IPS DF 4.7 (cell line): Measurements from ENCODE around the gene PAM.

Experiments used
- DNase-seq: peaks from one replicate; pipeline ENCODE4 v3.0.0-alpha.2; 2013; ENCODE audit warnings: low spot score; ENCODE audit errors: extremely low read depth

Gene PAM

DNA sequence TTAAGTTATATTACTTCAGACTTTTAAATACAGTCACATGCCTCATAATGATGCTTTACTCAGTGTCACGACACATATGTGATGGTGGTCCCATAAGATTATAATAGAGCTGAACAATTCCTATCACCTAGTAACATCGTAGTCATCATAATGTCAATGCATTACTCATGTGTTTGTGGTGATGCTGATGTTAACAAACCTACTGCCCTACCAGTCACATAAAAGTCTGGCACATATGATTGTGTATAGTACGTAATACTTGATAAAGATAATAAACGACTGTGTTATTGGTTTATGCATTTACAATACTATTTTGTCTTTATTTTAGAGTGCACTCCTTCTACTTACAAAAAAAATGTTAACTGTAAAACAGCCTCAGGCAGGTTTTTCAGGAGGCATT, 103.7 kb downstream of the PAM start:
- no peak for DNase-seq

GRCh38 chr5:102860035-102860434, 104.9 kb downstream of the PAM start:
- DNase-seq, result no peak

DNA sequence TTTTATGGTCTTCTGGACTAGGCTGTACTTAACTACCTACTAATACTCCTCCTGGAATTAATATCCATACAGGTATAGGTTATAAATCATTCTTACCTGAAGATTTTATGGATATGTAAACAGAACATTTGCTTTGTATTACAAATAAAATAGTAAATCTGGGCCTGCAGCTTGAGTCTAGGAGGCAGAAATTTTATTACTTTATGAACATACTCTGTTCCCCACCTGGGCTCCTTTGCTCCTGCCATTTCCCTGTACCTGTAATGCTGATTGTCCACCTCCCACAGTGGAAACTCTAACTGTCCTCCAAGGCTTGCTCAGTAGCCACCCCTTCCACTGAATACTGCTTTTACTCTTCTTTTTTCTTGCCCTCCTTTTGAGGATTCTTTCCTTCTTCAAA, 108.0 kb downstream of the PAM start:
- no peak for DNase-seq

- DNase-seq, result no peak
Observed at GRCh38 chr5:102863764-102864560, 108.9 kb downstream of the PAM start.

DNA sequence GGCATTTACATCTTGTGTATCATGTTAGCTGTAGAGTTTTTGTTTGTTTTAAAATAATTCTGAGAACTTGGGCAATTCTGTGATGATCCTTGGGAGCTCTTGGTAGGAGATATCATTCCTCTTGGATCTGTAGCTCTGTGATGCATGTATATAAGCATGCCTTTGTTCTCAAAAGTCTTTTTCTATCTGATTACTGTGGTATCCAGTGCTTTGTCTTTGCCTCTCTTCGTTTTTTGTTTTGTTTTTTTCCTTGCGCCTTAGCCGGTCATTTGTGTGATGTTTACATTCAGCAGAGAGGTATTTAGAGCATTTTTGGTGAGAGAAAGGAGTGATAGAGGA, 110.0 kb downstream of the PAM start:
- DNase-seq, result no peak

DNA sequence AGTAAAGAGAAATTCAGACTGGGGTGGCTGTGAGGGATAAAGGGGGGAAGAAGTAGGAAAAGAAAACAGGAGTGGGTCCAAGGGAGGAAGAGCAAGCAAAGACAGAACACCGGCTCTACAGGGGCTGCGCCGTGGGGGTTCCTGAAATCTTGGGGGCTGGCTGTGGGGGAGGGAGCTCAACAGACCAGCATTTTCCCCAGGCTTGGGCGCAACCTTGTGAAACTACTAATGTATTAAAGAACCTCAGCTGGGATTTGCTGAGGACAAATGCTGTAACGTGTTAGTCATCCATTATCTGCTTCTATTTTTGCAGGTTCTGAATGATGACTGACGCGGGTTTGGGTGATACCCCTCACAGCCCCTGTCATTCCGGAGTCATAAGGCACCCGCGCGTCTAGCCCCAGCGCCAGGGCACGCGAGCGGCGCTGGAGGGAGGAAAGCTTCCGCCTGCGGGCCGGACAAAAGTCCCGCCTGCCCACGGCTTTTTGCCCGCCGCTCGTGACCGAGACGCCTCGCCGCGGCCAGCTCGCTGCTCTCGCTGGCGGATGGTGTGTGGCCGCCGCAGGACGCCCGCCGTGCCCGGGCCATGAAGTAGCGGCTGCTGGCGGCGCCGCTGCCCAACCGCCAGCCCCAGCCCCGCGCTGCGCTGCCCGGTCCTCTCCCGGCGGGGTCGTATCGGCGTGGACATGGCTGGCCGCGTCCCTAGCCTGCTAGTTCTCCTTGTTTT, 110.6 kb downstream of the PAM start:
- no peak for DNase-seq

- no peak for DNase-seq
Observed at GRCh38 chr5:102866237-102866600, 111.1 kb downstream of the PAM start.

DNA sequence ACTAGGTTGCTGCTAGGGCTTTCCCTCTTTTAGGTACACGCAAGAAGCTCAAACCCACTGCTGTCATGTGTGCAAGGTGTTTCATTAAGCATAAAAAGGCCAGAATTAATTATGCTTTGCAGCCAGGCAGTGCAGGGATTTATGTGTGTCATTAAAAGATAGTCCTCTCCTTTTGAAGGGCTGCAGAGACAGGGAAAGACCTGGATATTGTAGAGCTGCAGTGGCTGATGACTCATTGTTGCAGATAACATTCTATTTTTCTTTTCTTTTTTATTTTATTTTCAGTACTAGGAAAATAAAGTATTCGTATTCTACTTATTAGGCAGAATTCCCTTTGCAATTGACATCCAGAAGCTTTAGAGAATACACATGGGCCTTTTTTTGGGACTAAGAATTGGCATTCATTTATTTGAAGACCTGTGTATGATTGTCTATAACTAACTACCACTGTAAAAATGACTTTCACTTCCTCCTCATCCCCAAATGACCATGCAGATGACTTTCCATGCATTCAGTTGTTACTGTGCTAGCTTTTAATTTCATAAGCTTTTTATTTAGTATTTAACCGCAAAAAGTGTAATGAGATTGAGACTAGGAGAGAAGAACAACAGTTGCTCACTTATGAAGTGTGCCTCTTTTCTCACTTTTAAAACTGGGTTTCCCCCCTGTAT, 113.0 kb downstream of the PAM start:
- DNase-seq, result no peak

DNA sequence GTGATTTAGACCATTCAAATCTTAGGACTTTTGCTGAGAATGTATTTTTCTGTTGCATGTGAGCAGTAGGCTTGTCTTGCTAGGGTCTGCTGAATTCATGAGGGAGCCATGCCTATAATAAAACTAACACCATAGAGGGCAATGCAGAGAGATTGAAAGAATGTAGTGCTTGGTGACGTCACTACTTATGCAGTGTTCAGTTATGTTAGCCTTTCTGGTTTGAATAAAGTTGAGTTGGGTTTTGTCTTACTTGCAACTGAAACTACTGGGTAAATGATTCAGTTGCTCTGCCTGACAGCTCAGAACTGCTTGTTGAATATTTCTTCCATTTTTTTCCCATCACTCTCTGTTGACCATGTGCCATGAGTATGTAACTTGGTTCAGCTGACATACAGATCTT, 114.1 kb downstream of the PAM start:
- no peak for DNase-seq

- no peak for DNase-seq
Observed at GRCh38 chr5:102873379-102873932, 118.4 kb downstream of the PAM start.

- no peak for DNase-seq
Observed at GRCh38 chr5:102874054-102874453, 118.9 kb downstream of the PAM start.

DNA sequence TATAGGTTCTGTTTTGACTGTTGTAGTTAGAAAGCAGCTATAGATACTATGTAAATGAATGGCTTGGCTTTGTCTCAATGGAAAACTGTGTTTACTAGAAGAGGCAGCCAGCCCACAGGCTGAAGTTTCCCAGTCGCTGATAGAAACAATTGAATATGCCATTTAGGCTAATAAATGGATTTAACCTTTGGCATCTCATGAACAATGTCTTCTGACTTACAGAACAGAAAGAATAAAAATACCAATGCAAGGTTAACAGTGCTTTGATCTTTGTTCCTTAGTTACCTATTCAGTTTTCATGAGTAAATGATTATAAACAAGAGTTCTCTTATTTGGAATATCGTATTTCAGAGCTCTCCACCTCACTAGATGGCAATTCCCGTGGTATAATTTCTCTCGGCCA, 120.6 kb downstream of the PAM start:
- DNase-seq, result no peak

GRCh38 chr5:102876610-102877009, 121.5 kb downstream of the PAM start:
- no peak for DNase-seq

- DNase-seq, result no peak
Observed at GRCh38 chr5:102879741-102880140, 124.6 kb downstream of the PAM start.

DNA sequence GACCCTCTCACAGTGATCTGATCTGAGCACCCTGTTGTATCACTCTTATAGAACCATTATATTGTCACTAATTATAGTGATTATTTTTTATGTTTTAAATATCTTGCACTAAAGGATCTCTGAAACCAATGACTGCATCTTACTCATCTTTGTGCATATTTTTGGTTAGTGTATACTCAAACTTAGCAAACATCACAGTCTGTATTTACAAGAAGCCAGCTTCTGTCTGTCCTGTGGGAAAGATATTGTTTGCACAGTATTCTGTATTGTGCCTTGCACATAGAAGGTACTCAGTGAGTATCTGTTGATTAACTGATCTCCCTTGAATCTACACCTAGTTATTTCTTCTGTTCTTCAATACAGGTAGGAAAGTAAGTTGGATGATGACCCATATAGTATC, 131.5 kb downstream of the PAM start:
- no peak for DNase-seq

- DNase-seq, result no peak
Observed at GRCh38 chr5:102888483-102888882, 133.4 kb downstream of the PAM start.

GRCh38 chr5:102889033-102889432, 133.9 kb downstream of the PAM start:
- DNase-seq, result no peak

DNA sequence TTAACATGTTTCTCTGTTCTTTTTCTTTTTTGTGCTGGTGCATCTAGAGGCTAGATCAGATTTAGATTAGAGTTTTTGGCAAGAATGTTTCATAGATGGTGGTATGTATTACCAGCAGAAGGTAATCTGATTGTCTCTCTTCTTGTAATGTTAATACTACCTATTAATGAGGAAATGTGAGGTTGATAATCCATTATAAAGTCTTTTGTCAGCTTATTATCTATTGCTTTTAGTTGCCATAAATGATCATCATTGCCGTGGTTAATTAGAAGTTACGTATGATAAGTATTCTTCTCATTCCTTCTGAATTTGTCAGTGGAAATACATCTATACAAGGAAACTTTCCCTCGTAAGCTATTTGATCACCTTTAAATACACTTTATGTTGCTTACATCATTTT, 135.0 kb downstream of the PAM start:
- no peak for DNase-seq

DNA sequence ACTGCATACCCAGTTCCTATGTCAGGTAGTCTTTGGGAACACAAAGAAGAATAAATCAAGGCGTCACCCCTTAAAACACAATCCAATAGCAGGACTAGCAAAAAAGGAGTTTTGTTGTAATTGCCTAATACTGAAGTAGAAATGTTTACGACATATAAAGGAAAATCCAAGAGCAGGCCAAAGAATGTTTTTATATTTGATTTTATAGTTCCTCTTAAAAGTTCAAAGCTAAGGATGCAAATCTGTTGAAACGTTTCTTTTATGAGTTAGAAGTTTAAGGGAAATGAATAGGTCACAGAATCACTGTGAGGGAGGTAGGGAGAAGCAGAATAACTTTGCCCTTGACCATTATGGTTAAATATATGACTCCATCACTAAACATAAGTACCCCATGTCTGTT, 136.1 kb downstream of the PAM start:
- no peak for DNase-seq

GRCh38 chr5:102893942-102894341, 138.8 kb downstream of the PAM start:
- peak; percentile 3 for DNase-seq

- DNase-seq, result no peak
Observed at GRCh38 chr5:102895234-102895633, 140.1 kb downstream of the PAM start.

- DNase-seq, result no peak
Observed at GRCh38 chr5:102895976-102896375, 140.9 kb downstream of the PAM start.
